ENCODE results near the gene CACNA1G.

The CACNA1G gene

GRCh38 chr17:50564916-50565315, 4.4 kb downstream of the CACNA1G start:
- Histone ChIP-seq H3K9me3 (no peaks in the 10 kb centered on the region), H3K36me3 (no peaks in the 10 kb centered on the region), H3K4me3 (ENCODE audit: low read depth in 1 of 2, low read length in 1 of 2) (no peak overlapping the region), H3K4me1 (ENCODE audit: control insufficient read depth in 1 of 2, insufficient read depth in 1 of 2, low read depth in 1 of 2, low read length in 1 of 2) (peaks cover 5 to 20% of the 10 kb centered on the region in 2 experiments), H3K27ac (no peak overlapping the region), H3K27me3 (peaks cover 96% of the 10 kb centered on the region)
- no peak for TF ChIP-seq CTCF (IDR thresholded peaks at IDR 0.05)

GRCh38 chr17:50565402-50566350, 5.2 kb downstream of the CACNA1G start:
- peaks cover 0 to 13% of the 10 kb centered on the region in 2 experiments for H3K4me1 ChIP-seq (ENCODE audit: control insufficient read depth in 1 of 2, insufficient read depth in 1 of 2, low read depth in 1 of 2, low read length in 1 of 2)

DNA sequence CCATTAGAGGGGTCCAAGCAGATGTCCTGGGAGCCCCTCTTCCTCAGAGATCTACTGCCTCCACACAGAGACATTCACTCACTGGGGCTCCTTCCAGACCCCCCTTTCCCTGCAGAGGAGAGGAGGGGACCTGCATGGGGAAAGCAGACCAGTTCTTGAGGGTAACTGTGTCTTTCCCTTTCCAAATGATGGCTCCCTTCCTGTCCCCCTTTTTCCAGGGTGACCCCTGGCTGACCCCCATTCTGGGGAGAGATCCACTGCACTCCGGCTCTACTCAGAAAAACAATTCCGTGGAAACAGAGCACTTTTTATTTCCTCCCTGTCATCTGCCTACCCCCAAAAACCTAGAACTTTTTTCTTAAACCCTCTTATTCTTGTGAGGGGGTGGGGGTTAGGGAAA, 6.4 kb downstream of the CACNA1G start:
- no peaks in the 10 kb centered on the region for H3K9me3 ChIP-seq
- peaks cover 0 to under 1% of the 10 kb centered on the region in 2 experiments for H3K4me1 ChIP-seq (ENCODE audit: control insufficient read depth in 1 of 2, insufficient read depth in 1 of 2, low read depth in 1 of 2, low read length in 1 of 2)
- H3K4me3 ChIP-seq (ENCODE audit: low read depth in 1 of 2, low read length in 1 of 2), result no peak overlapping the region
- H3K27ac ChIP-seq, result no peak overlapping the region
- no peak for TF ChIP-seq CTCF (IDR thresholded peaks at IDR 0.05)
- H3K36me3 ChIP-seq, result no peaks in the 10 kb centered on the region
- peaks cover 76% of the 10 kb centered on the region for H3K27me3 ChIP-seq

More at GRCh38 chr17:50565402-50566350, 5.2 kb downstream of the CACNA1G start:
- H3K27ac ChIP-seq, result no peak overlapping the region
- H3K27me3 ChIP-seq, result peaks cover 88% of the 10 kb centered on the region
- H3K4me3 ChIP-seq (ENCODE audit: low read depth in 1 of 2, low read length in 1 of 2), result no peak overlapping the region
- TF ChIP-seq CTCF (IDR thresholded peaks at IDR 0.05), result no peak
- H3K36me3 ChIP-seq, result no peaks in the 10 kb centered on the region
- no peaks in the 10 kb centered on the region for H3K9me3 ChIP-seq

GRCh38 chr17:50568659-50569058, 8.1 kb downstream of the CACNA1G start:
- H3K9me3 ChIP-seq, result no peaks in the 10 kb centered on the region
- H3K27me3 ChIP-seq, result peaks cover 59% of the 10 kb centered on the region
- TF ChIP-seq CTCF (IDR thresholded peaks at IDR 0.05), result no peak
- no peaks in the 10 kb centered on the region for H3K36me3 ChIP-seq
- H3K4me3 ChIP-seq (ENCODE audit: low read depth in 1 of 2, low read length in 1 of 2), result no peak overlapping the region
- no peak overlapping the region for H3K27ac ChIP-seq
- no peaks in the 10 kb centered on the region for H3K4me1 ChIP-seq (ENCODE audit: control insufficient read depth in 1 of 2, insufficient read depth in 1 of 2, low read depth in 1 of 2, low read length in 1 of 2)

DNA sequence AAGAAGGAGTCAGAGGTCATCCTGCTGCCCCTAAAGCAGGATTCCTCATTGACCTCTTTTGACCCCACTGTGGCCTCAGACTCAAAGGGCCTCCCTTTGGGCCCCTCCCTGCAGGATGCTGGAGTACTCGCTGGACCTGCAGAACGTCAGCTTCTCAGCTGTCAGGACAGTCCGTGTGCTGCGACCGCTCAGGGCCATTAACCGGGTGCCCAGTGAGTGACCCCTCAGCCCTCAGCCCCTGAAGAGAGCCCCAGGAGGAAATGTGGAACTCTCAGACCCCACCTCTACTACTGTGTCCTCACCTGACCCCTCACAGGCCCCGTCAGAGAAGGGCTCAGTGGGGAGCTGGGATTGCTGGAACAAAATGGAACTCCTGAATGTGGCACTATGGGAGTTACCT, 9.1 kb downstream of the CACNA1G start:
- H3K4me1 ChIP-seq (ENCODE audit: control insufficient read depth in 1 of 2, insufficient read depth in 1 of 2, low read depth in 1 of 2, low read length in 1 of 2), result no peaks in the 10 kb centered on the region
- no peak for TF ChIP-seq CTCF (IDR thresholded peaks at IDR 0.05)
- H3K4me3 ChIP-seq (ENCODE audit: low read depth in 1 of 2, low read length in 1 of 2), result no peak overlapping the region
- H3K27ac ChIP-seq, result no peak overlapping the region
- H3K9me3 ChIP-seq, result no peaks in the 10 kb centered on the region
- H3K27me3 ChIP-seq, result peaks cover 49% of the 10 kb centered on the region
- no peaks in the 10 kb centered on the region for H3K36me3 ChIP-seq

Data from neutrophil (primary cell).